ENCODE results near the gene MPHOSPH8. TPM values are rescaled to one million over a fixed set of nuclear protein-coding genes. Genes with fewer than 3 reads are reported as not detected.
"Not testable (repeated sequence)": the region's sequence is repeated elsewhere in the genome, so short reads cannot be mapped to it uniquely, and the experiment has no call there.

MPHOSPH8 gene
- total and polyA plus RNA-seq, 4 experiments from 2014 or later = 5.6 to 136 (median 77.6) TPM

- H3K27ac Mint-ChIP-seq; H3K4me1 ChIP-seq (ENCODE audit: insufficient read depth, low read length); H3K27me3 Mint-ChIP-seq; H3K27me3 ChIP-seq (ENCODE audit: insufficient read depth, low read length); H3K27ac ChIP-seq (ENCODE audit: low read depth, low read length); DNase-seq; POLR2A ChIA-PET (ENCODE audit: partially characterized antibody); H3K36me3 ChIP-seq (ENCODE audit: insufficient read depth, low read length); H3K9me3 Mint-ChIP-seq; H3K4me3 ChIP-seq (ENCODE audit: low read length in 2 of 2); H3K9me3 ChIP-seq (ENCODE audit: control insufficient read depth in 1 of 2, low read length in 2 of 2); H3K4me3 Mint-ChIP-seq; intact Hi-C loops (cut with micrococcal nuclease); CTCF ChIA-PET (ENCODE audit: partially characterized antibody): not testable (repeated sequence)
- H3K4me1 Mint-ChIP-seq = peaks cover 5 to 14% (median 10%) of the 10 kb centered on the region in 4 donors
- H3K36me3 Mint-ChIP-seq = peaks cover 4 to 16% of the 10 kb centered on the region in 2 donors
These were observed 70.8 kb downstream of the MPHOSPH8 start for GRCh38 chr13:19704256-19704655.

GRCh38 chr13:19709039-19709438 is 75.6 kb downstream of the MPHOSPH8 start:
- H3K4me3 ChIP-seq (ENCODE audit: low read length in 2 of 2); DNase-seq; H3K4me1 ChIP-seq (ENCODE audit: insufficient read depth, low read length); H3K27ac Mint-ChIP-seq; H3K27me3 ChIP-seq (ENCODE audit: insufficient read depth, low read length); H3K4me3 Mint-ChIP-seq; intact Hi-C loops (cut with micrococcal nuclease); POLR2A ChIA-PET (ENCODE audit: partially characterized antibody); H3K36me3 ChIP-seq (ENCODE audit: insufficient read depth, low read length); H3K27me3 Mint-ChIP-seq; H3K27ac ChIP-seq (ENCODE audit: low read depth, low read length); H3K9me3 ChIP-seq (ENCODE audit: control insufficient read depth in 1 of 2, low read length in 2 of 2); CTCF ChIA-PET (ENCODE audit: partially characterized antibody); H3K9me3 Mint-ChIP-seq: not testable (repeated sequence)
- H3K4me1 Mint-ChIP-seq = peaks cover 2 to 13% (median 10%) of the 10 kb centered on the region in 4 donors
- H3K36me3 Mint-ChIP-seq = peaks cover 4 to 17% of the 10 kb centered on the region in 2 donors

GRCh38 chr13:19709782-19710181 is 76.3 kb downstream of the MPHOSPH8 start:
- H3K27ac Mint-ChIP-seq; H3K36me3 ChIP-seq (ENCODE audit: insufficient read depth, low read length); H3K9me3 Mint-ChIP-seq; POLR2A ChIA-PET (ENCODE audit: partially characterized antibody); CTCF ChIA-PET (ENCODE audit: partially characterized antibody); intact Hi-C loops (cut with micrococcal nuclease); H3K9me3 ChIP-seq (ENCODE audit: control insufficient read depth in 1 of 2, low read length in 2 of 2); H3K4me3 Mint-ChIP-seq; H3K4me3 ChIP-seq (ENCODE audit: low read length in 2 of 2); H3K27ac ChIP-seq (ENCODE audit: low read depth, low read length); H3K27me3 Mint-ChIP-seq; H3K4me1 ChIP-seq (ENCODE audit: insufficient read depth, low read length); DNase-seq; H3K27me3 ChIP-seq (ENCODE audit: insufficient read depth, low read length): not testable (repeated sequence)
- Mint-ChIP-seq H3K4me1 (peaks cover 2 to 21% (median 13%) of the 10 kb centered on the region in 4 donors), H3K36me3 (peaks cover 8 to 18% of the 10 kb centered on the region in 2 donors)

- H3K36me3 ChIP-seq (ENCODE audit: insufficient read depth, low read length) = no peaks in the 10 kb centered on the region
- no peaks in the 10 kb centered on the region for H3K9me3 ChIP-seq (ENCODE audit: control insufficient read depth in 1 of 2, low read length in 2 of 2)
- Mint-ChIP-seq H3K36me3 (peaks cover 6 to 21% of the 10 kb centered on the region in 2 donors), H3K4me1 (peaks cover 2 to 23% (median 12%) of the 10 kb centered on the region in 4 donors), H3K9me3 (no peaks in the 10 kb centered on the region), H3K27ac (peak overlapping the region in 1 of 7 donors; percentile 61), H3K4me3 (no peak overlapping the region), H3K27me3 (no peaks in the 10 kb centered on the region)
- no peak for DNase-seq
- H3K27ac ChIP-seq (ENCODE audit: low read depth, low read length) = no peak overlapping the region
- ChIA-PET POLR2A (ENCODE audit: partially characterized antibody) (no interaction called here), CTCF (ENCODE audit: partially characterized antibody) (no interaction called here)
- H3K4me1 ChIP-seq (ENCODE audit: insufficient read depth, low read length) = no peaks in the 10 kb centered on the region
- H3K27me3 ChIP-seq (ENCODE audit: insufficient read depth, low read length) = no peaks in the 10 kb centered on the region
- intact Hi-C loops (cut with micrococcal nuclease) = no loop called here
- H3K4me3 ChIP-seq (ENCODE audit: low read length in 2 of 2) = no peak overlapping the region
These were observed 79.9 kb downstream of the MPHOSPH8 start for GRCh38 chr13:19713186-19713965.

GRCh38 chr13:19720039-19720438 is 86.6 kb downstream of the MPHOSPH8 start:
- no peak overlapping the region for H3K27ac ChIP-seq (ENCODE audit: low read depth, low read length)
- H3K9me3 ChIP-seq (ENCODE audit: control insufficient read depth in 1 of 2, low read length in 2 of 2) = no peaks in the 10 kb centered on the region
- H3K4me1 Mint-ChIP-seq = peaks cover 6 to 23% (median 13%) of the 10 kb centered on the region in 4 donors
- peaks cover 14% of the 10 kb centered on the region for H3K4me1 ChIP-seq (ENCODE audit: insufficient read depth, low read length)
- no peaks in the 10 kb centered on the region for H3K27me3 ChIP-seq (ENCODE audit: insufficient read depth, low read length)
- intact Hi-C loops (cut with micrococcal nuclease) = no loop called here
- H3K27ac Mint-ChIP-seq = no peak overlapping the region
- no peaks in the 10 kb centered on the region for H3K9me3 Mint-ChIP-seq
- H3K36me3 Mint-ChIP-seq = peaks cover 12 to 35% of the 10 kb centered on the region in 2 donors
- H3K27me3 Mint-ChIP-seq = no peaks in the 10 kb centered on the region
- POLR2A ChIA-PET (ENCODE audit: partially characterized antibody) = no interaction called here
- no peak overlapping the region for H3K4me3 Mint-ChIP-seq
- no peak for DNase-seq
- CTCF ChIA-PET (ENCODE audit: partially characterized antibody) = no interaction called here
- H3K4me3 ChIP-seq (ENCODE audit: low read length in 2 of 2) = no peak overlapping the region
- peaks cover 13% of the 10 kb centered on the region for H3K36me3 ChIP-seq (ENCODE audit: insufficient read depth, low read length)

Other genes with a start within 250 kb of the MPHOSPH8 start
- gene TPTE2, start 72.1 kb upstream of the MPHOSPH8 start, total RNA-seq = not detected
- gene TPTE2, start 72.1 kb upstream of the MPHOSPH8 start, polyA plus RNA-seq = not detected
- 10 to 100 TPM; 81.0 to 82.2 TPM for gene PSPC1, start 149.3 kb downstream of the MPHOSPH8 start, total RNA-seq
- 10 to 100 TPM; 29.2 to 35.5 TPM for gene PSPC1, start 149.3 kb downstream of the MPHOSPH8 start, polyA plus RNA-seq
- gene ZMYM5, start 230.0 kb downstream of the MPHOSPH8 start, total RNA-seq = 10 to 100 TPM; 25.1 to 25.5 TPM
- gene ZMYM5, start 230.0 kb downstream of the MPHOSPH8 start, polyA plus RNA-seq = 10 to 100 TPM; 20.3 to 24.6 TPM